ENCODE results near the gene TREML1.

The TREML1 gene

GRCh38 chr6:41174610-41175009 lies 20.5 kb upstream of the TREML1 start:
- H3K27me3 Mint-ChIP-seq (ENCODE audit: low read depth), result peaks cover 20% of the 10 kb centered on the region
- no peaks in the 10 kb centered on the region for H3K36me3 Mint-ChIP-seq (ENCODE audit: low read depth)
- no peaks in the 10 kb centered on the region for H3K9me3 Mint-ChIP-seq
- TF ChIP-seq CTCF (IDR thresholded peaks at IDR 0.05; ENCODE audit: unreplicated experiment in 3 of 3), result no peak
- H3K4me1 Mint-ChIP-seq, result no peaks in the 10 kb centered on the region
- no peak overlapping the region for H3K27ac Mint-ChIP-seq
- H3K4me3 Mint-ChIP-seq, result no peak overlapping the region

GRCh38 chr6:41171908-41172307 lies 17.8 kb upstream of the TREML1 start:
- Mint-ChIP-seq H3K4me3 (no peak overlapping the region), H3K4me1 (no peaks in the 10 kb centered on the region), H3K27me3 (ENCODE audit: low read depth) (peaks cover 23% of the 10 kb centered on the region), H3K36me3 (ENCODE audit: low read depth) (no peaks in the 10 kb centered on the region), H3K27ac (no peak overlapping the region), H3K9me3 (no peaks in the 10 kb centered on the region)
- TF ChIP-seq CTCF (IDR thresholded peaks at IDR 0.05; ENCODE audit: unreplicated experiment in 3 of 3), result no peak

- no peak overlapping the region for H3K27ac Mint-ChIP-seq
- TF ChIP-seq CTCF (IDR thresholded peaks at IDR 0.05; ENCODE audit: unreplicated experiment in 3 of 3), result no peak
- H3K27me3 Mint-ChIP-seq (ENCODE audit: low read depth), result peaks cover 17% of the 10 kb centered on the region
- H3K4me1 Mint-ChIP-seq, result no peaks in the 10 kb centered on the region
- no peaks in the 10 kb centered on the region for H3K9me3 Mint-ChIP-seq
- no peaks in the 10 kb centered on the region for H3K36me3 Mint-ChIP-seq (ENCODE audit: low read depth)
- no peak overlapping the region for H3K4me3 Mint-ChIP-seq
These were observed 16.5 kb upstream of the TREML1 start for GRCh38 chr6:41170547-41171160.

GRCh38 chr6:41167173-41167963 lies 13.2 kb upstream of the TREML1 start:
- Mint-ChIP-seq H3K9me3 (no peaks in the 10 kb centered on the region), H3K27me3 (ENCODE audit: low read depth) (peaks cover 24% of the 10 kb centered on the region), H3K4me3 (no peak overlapping the region), H3K36me3 (ENCODE audit: low read depth) (no peaks in the 10 kb centered on the region), H3K27ac (no peak overlapping the region), H3K4me1 (no peaks in the 10 kb centered on the region)
- TF ChIP-seq CTCF (IDR thresholded peaks at IDR 0.05; ENCODE audit: unreplicated experiment in 3 of 3), result no peak

GRCh38 chr6:41164551-41165120 lies 10.5 kb upstream of the TREML1 start:
- Mint-ChIP-seq H3K27ac (peak overlapping the region in 1 of 3 experiments; percentile 46), H3K27me3 (ENCODE audit: low read depth) (peaks cover 19% of the 10 kb centered on the region), H3K9me3 (no peaks in the 10 kb centered on the region), H3K36me3 (ENCODE audit: low read depth) (no peaks in the 10 kb centered on the region), H3K4me3 (no peak overlapping the region), H3K4me1 (peaks cover 5% of the 10 kb centered on the region)
- TF ChIP-seq CTCF (IDR thresholded peaks at IDR 0.05; ENCODE audit: unreplicated experiment in 3 of 3), result no peak
